Coronary artery (tissue), 2 donors: Measurements from ENCODE around the gene ZNF48.
A peak's percentile ranks its signal among the peaks of the same experiment; 100 is the strongest.

Experiments
- DNase-seq: peaks from one replicate; pipeline ENCODE4 v3.0.0-alpha.2; 2017; ENCODE audit warnings: low spot score
- H3K27ac ChIP-seq, 2 donors: fragments of 200-600 bp; sonication (generic); one replicate each; pipeline ENCODE4 v1.5.1; 2016 to 2019
- H3K4me3 ChIP-seq: fragments of 200-600 bp; sonication (generic); 2 replicates; pipeline ENCODE4 v1.5.1; 2016; ENCODE audit warnings: mild to moderate bottlenecking, moderate library complexity
- TF ChIP-seq, protein P1 (sequence below): fragments of 200-600 bp; sonication (generic); IDR thresholded peaks from one replicate; pipeline ENCODE4 v1.5.1; 2019; ENCODE audit warnings: antibody characterized with exemption

Gene ZNF48

GRCh38 chr16:30421010-30421409 is 25.8 kb downstream of the ZNF48 start:
- TF ChIP-seq, protein P1, sequence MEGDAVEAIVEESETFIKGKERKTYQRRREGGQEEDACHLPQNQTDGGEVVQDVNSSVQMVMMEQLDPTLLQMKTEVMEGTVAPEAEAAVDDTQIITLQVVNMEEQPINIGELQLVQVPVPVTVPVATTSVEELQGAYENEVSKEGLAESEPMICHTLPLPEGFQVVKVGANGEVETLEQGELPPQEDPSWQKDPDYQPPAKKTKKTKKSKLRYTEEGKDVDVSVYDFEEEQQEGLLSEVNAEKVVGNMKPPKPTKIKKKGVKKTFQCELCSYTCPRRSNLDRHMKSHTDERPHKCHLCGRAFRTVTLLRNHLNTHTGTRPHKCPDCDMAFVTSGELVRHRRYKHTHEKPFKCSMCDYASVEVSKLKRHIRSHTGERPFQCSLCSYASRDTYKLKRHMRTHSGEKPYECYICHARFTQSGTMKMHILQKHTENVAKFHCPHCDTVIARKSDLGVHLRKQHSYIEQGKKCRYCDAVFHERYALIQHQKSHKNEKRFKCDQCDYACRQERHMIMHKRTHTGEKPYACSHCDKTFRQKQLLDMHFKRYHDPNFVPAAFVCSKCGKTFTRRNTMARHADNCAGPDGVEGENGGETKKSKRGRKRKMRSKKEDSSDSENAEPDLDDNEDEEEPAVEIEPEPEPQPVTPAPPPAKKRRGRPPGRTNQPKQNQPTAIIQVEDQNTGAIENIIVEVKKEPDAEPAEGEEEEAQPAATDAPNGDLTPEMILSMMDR = no peak
- no peak overlapping the region for H3K27ac ChIP-seq
- DNase-seq = no peak
- no peak overlapping the region for H3K4me3 ChIP-seq

DNA sequence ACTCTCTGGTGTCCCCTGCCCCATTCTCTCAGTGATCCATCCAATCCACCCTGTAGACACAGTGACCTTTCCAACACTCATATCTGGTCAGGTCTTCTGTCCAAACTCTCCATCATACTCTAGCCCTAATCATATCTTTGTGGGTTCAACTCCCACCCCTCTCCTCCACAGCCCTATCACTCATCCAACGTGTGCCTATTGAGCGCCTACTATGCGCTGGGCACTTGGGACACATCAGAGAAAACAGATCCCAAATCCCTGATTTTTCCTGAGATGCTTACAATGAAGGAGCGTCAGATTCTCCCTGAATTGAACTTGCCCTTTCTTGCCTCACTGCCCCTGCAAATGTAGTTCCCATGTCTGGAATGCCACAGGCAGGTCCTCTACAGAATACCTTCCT is 32.8 kb downstream of the ZNF48 start:
- no peak for DNase-seq
- TF ChIP-seq, protein P1 = no peak
- no peak overlapping the region for H3K27ac ChIP-seq
- no peak overlapping the region for H3K4me3 ChIP-seq

DNA sequence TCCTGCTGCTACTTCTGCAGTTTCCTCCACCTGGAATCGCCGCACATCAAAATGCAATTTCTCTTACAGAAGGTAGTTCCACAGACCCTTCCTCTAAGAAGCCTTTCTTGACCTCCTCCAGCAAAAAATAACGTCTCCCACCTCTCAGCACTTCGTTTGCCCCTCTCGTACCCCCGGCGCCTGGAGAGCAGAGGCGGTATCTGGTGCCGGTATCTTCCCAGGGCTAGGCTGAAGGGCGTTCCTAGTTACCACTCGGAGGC is 34.1 kb downstream of the ZNF48 start:
- peak overlapping the region; percentile 35 to 77 for H3K27ac ChIP-seq
- TF ChIP-seq, protein P1 = no peak
- peak overlapping the region; percentile 77 for H3K4me3 ChIP-seq
- no peak for DNase-seq

GRCh38 chr16:30429678-30430427 is 34.6 kb downstream of the ZNF48 start, which contains the start of gene DCTPP1:
TSS of gene DCTPP1 (minus strand) at chr16:30430030. CDS start at chr16:30429980, 50 bp downstream.
- peak within 1 kb of the TSS; percentile 77 for H3K4me3 ChIP-seq
- TF ChIP-seq, protein P1 = peak; percentile 62
- H3K27ac ChIP-seq = peak within 1 kb of the TSS; percentile 53 to 77

DNA sequence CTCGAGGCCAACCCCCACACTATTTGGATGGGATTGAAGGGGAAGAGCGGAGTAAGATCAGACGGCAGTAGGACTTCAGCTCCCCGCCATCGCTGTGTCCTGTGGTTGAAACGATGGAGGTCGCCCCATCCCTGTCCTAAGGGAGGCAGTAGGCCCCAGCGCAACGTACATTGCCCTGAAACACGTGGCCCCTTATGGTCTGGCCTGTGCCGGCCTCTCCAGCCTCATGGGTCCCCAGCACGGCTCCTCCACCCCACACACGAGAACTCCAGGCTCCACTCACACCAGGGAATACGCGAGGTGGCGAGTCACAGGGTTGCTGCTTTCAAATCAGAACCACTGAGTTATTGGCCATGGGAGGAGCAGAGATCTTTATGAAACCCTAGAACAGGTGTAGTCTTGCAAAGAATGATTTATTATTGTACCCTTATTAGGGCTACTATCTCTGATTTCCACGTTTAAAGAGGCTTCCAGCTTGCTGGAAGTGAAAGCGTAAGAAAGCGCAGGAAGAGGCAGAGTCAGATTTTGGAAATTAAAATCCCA is 35.3 kb downstream of the ZNF48 start:
- TF ChIP-seq, protein P1 = peak; percentile 43
- Histone ChIP-seq H3K4me3 (peak overlapping the region; percentile 77), H3K27ac (peak overlapping the region; percentile 53 to 77)
- peak; percentile 76 for DNase-seq

More at GRCh38 chr16:30429678-30430427, 34.6 kb downstream of the ZNF48 start, which contains the start of gene DCTPP1:
- peak; percentile 96 for DNase-seq

DNA sequence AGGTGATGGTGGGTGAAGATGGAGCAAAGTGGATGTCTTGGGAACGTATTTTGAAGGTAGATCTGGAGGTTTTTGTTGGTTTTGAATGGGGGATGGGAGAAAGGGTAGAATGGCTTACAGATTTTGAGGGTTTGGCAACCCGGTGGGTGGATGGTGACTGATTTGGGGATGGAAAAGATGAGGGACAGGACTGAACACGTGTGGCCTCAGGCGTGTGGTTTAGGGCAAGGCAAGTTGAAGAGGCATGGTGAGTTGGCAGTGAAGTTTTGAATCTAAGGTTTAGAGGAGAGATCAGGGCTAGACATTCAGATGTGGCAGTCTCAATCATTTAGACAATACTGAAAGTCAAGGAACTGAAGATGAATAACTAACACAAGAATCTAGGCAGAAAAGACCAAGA is 39.6 kb downstream of the ZNF48 start:
- TF ChIP-seq, protein P1 = no peak
- Histone ChIP-seq H3K27ac (no peak overlapping the region), H3K4me3 (no peak overlapping the region)
- DNase-seq = no peak

DNA sequence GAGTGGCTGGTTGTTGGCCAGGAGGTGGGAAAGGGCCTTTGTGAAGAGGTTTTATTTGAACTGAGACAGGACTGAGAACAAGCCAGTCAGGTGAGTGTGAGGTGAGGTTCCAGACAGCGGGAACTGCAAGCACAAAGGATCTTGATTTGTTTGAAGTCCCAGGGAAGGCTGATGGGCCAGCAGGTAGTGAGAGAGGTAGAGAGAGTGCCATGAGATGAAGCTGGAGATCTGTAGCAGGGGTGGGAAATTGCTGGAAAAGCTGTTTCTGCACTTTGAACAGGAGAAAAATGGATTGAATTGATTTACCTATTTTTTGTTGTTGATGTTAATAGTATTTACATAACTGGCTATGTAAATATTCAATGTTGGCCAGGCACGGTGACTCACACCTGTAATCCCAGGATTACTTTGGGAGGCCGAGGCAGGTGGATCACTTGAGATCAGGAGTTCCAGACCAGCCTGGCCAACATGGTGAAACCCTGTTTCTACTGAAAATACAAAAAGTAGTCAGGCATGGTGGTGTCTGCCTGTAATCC is 42.4 kb downstream of the ZNF48 start:
- DNase-seq = no peak
- TF ChIP-seq, protein P1 = no peak
- no peak overlapping the region for H3K27ac ChIP-seq
- no peak overlapping the region for H3K4me3 ChIP-seq
